Eye (tissue), 1 donor: Measurements from ENCODE around the gene TBXA2R.

ENCODE experiments used
- DNase-seq: peaks from one replicate; pipeline ENCODE4 v3.0.0-alpha.2; 2015

Gene TBXA2R

DNA sequence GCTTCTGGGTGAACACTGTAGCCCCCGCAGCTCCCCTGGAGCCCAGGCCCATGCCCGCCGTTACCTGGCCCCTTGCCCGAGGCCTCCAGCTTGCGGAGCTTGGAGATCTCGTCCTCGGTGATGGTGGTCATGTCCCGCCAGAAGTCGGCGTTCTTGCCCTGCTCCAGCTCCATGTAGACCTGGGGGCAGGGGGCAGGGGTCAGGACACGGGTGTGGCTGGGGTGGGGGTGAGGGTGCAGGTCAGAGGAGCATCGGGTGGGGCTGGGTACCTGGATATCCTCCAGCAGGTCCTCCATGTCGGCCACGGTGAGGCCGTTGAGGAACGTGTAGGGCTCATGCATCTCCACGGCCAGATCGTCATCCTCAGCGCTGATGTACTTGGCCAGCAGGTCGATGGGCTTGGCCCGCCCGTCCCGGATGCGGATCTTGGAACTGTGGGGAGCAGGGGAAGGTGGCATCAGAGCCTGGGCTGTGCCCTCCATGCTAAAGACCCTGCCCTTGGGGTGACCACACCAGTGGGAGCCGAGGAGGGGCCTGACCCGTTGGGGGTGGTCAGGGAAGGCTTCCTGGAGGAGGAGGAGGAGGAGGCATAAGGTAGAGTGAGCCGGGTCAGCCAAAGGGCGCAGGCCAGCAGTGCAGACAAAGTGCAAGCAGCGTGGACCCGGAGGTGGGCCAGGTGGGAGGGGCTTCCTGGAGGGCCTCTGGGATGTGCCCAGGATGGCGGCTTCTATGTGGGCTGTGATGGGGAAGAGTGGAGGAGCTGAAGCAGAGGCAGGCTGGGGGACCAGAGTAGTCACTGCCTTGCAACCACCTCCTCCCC, 12.3 kb upstream of the TBXA2R start:
- DNase-seq: no peak

DNA sequence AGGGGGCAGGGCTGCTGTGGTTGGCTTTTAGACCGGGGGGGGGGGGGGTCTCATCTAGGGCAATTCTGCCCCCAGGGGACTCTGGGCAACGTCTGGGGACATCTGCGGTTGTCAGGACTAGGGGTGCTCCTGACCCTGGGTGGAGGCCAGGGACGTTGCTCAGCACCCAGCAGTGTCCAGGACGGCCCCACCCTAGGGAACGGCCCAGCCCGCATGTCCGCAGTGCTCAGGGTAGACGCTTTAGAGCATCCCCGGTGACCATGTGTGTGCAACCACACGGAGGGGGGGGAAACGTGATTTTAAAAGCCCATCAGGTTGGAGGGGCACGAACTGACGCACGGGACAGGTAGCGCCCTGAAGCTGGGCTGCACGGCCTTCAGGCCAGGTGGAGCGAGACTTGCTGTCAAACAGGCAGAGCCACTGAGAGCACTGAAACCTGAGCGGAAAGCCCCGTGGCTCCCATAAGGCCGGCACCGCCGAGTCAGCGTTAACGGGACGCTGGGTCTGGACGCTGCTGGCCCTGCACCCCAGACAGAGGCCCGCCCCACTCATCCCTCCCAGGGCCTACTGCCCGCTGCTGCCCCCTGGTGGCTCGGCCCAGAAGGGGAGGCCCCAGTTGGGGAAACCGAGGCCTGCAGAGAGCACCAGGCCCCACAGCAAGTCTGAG, 11.6 kb upstream of the TBXA2R start:
- peak; percentile 59 for DNase-seq

DNA sequence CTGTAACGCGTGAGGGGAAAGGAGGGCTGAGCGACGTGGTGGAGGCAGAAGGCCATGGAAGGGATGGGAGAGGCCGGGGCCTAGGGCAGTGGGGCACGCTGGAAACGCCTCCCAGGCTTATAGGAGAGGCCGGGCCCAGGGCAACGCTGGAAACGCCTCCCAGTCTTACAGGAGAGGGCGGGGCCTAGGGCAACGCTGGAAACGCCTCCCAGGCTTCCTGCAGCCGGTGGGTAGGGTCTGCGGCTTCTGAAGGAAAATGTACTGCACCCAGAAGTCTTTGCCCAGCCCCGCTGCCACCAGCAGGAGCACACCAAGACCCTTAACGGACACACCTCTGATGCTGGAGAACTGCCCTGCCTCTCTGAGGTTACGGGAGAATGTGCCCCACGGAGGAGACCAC, 10.8 kb upstream of the TBXA2R start:
- no peak for DNase-seq

DNA sequence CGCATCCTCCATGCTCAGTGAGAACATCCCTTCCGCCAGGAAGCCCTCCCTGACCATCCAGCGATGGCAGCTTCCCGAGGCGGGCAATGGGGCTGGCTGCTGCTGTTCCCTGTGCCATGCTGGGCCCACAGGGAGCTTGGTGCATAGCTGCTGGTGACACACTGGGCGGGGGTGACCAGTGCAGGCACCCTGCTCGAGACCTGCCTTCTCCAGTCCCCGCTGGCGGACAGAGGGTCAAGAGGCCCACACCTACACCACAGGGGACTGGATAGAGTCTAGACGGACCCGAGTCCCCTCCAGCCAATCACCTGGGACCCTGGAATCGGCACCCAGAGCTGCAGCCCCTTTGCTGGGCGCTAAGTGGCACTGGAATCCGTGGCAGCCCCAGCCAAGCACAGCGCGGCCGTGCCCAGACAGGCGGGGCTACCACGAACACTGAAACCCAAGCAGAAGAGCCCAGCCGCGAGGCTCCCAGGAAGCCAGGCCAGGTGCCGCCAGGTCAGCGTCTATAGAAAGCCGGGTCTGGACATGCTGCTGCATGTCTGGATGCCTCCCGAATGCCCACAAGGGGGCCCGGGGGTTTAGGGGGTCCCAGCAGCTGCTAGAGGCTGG, 9.0 kb upstream of the TBXA2R start:
- no peak for DNase-seq

DNA sequence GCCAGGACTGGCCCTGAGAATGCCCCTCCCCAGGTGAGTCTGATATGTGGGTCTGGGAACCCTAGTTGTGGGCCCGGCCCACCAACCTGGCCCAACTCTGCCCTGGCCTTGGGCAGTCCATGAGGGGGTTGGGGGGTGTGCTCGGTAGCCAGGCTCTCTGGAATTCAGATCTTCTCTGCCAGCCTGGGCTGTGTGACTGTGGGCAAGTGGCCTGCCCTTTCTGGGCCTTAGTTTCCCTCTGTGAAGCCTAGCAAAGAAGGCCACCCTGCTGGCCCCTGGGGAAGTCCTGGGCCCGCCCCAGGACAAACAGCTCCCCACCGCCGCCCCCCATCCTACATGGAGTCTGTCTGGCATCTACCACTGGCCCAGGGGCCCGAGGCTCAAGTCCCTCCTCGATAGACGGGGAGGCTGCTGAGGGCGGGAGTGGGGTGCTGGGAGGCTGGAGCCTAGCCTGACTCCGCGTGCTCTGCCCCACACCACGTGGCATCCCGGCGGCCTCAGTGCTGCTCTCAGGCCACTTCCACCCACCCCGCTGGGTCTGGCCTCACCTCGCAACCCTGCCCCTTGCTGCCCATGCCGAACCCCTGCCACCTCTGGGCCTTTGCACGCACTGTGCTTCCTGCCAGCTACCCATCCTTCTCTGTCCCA, 8.3 kb upstream of the TBXA2R start:
- no peak for DNase-seq

DNA sequence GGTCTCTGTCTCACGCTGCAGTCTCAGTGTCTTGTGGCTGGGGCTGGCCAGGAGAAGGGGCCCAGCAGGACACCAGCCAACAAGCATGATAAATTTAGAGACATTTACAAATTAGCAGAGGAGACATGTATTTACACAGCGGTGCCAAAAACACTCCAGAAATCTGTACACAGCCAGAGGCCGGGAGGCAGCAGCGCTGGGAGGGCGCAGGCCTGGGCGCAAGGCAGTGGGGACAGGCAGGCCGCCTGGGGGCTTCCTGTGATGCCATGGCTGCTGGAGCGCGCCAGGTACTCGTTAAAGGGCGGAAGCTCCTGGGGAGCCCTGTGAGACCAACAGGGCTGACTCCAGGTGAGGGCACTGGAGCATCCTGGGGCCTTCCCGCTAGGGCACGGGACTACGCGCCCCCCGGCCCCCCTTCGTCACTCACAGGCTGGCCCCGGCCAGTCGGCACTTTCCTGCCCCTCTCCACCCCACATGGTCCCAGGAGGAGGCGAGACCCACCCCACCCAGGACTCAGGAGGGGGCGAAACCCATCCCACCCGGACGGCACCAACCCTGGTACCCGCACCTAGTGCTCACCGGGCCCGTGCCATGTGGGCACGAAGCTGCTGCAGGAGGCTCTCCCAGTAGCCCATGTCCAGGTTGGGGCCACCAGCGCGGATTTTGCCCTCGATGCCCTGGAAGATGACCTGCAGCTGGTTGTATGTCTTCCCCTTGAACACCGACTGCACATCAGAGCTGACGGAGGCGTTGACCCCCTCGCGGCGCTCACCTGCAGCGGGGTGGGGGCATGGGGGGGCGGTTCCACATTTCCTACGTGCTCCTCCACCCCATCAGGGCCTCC, 7.4 kb upstream of the TBXA2R start:
- no peak for DNase-seq

DNA sequence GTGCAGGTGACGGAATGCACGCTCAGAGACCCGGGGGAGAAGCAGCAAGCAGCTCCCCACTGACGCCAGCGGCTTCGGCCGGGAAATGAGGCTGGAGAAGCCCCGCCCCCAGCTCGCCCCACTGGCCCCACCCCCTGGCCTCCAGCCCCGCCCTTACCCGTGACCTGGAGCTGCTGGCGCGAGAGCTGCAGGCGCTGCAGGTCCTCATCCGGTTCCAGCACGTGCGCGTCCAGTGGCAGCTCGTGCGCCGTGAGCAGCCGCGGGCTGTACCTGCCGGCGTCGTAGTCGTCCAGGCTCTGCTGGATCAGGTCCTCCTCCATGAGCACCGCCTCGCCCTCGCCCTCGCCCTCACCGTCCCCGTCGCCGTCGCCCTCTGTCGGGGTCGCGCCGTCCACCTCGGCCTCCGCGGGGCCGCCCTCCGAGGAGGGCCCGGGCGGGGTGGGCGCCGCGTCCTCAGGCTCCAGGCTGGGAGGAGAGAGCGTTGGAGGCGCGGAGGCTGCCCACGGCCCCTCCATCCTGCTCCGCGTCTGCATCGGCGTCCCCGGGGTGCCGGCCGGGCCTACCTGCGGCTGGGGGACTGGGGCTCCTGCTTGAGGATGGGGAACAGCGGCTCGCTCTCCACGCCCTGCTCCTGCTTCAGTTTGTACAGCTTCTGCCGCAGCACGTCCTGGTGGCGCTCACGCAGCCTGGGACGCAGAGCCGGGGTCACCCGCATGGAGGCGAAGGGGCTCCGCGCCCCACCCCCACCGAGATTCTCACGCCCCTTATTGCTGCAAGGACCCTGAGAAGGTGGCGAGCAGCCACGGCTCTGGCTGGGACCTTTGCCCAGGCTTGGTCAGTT, 6.4 kb upstream of the TBXA2R start:
- DNase-seq: no peak

DNA sequence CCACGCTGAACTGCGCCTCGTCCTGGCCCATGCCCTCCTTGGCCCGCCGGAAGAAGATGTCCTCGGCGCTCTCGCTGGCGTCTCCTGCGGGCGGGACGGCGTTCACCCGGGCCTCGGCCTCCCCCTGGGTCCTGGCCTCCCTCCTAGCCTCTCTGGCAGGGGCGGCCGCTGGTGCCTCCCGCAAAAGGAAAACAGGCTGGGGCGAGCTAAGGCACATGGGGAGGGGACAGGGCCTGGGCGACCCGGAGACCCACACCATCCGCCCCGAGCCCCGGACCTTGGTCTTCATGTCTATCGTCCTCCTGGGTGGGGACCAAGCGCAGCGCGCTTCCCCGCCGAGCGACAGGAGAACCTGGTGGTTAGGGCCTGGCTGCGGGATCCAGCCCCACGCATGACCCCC, 5.7 kb upstream of the TBXA2R start:
- DNase-seq: no peak

DNA sequence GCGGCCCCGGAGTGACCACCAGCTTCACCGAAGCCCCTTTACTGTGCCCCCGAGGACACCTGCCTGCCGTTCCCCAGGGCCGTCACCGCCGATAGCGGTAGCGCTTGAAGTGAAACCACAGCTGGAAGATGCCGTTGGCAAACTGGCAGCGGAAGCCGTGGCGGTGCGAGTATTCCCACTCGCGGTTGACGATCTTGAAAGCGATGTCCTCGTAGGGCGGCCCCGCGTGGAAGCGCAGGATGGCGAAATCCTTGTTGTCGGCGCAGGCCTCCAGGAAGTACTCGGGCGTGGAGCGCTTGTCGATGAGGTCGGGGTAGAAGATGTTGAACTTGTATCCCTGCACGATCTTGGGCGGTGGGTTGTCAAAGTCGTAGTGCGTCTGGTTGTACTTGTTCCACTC, 5.2 kb upstream of the TBXA2R start:
- DNase-seq: no peak

DNA sequence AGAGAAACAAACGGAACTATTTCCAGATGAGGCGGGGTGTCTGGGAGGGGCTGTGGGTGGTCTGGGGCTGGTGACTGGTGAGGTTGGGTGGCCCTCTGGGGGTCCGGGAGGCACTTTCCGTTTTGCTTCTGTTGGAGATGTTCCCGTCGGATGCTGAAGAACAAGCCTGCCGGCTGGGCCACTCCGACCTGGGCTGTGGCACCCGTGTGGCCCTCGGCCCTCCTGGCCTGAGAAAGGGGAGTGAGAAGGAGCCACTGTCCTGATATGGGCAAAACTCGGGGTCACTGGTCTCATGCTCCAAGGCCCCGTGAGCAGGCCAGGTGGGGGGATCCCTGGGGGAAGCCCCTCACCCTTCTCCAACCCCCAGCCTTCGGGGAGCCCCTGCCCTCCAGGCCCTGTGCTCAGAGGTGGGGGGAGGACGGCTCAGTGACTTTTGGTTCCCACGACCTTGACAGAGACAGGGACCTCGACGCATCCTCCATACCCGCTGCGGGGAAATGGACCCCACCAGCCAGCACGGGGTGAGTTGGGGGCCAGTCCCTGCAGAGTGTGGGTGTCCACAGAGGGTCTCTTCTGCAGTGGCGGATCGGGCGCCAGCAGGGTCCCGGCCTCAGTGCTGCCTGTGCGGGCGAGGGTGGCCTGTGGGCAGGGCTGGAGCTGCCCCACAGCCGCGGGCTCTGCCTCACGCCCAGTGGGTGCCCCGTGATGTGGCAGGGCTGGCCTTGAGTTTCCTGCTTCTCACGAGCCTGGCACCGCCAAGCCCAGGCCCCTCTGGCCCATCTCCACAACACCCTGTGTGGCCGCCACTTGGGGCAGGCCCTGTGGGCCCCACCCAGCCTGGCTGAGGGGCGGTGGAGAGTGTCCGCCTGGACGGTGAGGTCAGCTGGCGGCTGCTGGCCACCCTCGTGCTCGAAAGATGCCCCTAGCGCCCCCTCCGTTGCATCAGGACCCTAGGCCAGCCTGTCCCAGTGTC, 4.4 kb upstream of the TBXA2R start:
- no peak for DNase-seq

DNA sequence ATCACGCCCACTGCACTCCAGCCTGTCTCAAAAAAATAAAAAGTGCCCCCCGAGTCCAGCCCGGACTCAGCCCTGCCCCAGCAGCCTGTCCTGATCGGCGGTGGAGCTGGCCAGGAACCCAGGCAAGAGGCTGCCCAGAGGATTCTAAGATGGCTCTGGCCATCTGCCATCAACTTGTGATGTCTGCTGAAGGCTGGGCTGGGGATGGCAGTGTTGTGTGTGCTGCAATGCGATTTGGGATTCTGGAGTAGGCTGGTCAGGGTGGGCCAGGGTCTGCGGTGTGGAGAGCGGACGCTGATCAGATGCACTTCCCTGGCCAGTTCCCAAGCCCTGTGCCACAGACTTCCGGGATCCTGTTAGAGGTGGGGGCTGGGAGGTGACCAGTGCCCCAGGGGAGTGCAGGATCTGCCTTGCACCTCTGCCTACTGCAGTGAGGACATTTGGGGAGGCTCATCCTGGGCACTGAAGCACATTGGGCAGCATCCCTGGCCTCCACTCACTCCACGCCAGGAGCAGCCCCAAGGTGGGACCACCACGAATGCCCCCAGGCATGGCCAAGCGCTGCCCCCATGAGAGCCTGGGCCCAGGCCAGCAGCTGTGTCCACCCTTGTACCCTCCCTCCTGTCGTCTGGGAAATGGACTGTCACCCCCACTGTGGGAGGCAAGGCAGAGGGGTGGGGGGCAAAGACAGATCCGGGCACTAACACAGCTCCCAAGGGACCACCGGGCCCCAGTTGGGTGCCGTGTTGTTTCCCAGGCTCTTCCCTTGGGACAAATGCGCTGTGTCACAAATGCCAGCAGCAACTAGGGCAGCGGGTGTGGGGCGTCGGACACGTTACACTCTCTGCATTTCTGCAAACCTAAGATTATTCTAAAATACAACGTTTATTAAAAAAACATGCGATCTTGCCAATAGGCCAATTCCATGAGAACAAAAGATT, 3.4 kb upstream of the TBXA2R start:
- no peak for DNase-seq

DNA sequence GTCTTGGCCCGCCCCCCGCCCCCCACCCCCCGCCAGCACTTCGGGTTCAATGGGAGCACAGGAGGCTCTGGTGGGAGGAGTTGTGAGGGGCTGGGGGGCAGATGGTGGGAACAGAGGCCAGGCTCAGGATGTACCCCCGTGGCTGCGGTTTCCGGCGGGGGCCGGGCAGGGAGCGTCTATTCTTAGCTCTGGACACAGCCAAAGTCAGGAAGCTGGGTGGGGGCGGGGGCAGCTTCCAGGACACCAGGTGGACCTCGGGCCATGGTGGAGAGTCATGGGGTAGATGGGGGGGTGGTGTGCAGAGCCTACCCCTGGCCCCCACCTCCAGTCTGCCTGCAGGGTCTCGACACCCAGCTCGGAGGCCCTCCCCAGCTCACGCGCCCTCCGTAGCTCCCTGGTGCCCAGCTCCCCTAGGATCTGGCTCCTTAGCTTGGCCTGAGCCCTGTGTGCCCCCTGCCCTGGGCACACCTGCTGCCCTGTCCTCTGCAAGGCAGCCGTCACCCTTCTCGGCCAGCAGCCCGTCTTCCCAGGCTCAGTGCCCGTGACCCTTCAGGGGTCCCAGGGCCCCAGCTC, 2.2 kb upstream of the TBXA2R start:
- no peak for DNase-seq

DNA sequence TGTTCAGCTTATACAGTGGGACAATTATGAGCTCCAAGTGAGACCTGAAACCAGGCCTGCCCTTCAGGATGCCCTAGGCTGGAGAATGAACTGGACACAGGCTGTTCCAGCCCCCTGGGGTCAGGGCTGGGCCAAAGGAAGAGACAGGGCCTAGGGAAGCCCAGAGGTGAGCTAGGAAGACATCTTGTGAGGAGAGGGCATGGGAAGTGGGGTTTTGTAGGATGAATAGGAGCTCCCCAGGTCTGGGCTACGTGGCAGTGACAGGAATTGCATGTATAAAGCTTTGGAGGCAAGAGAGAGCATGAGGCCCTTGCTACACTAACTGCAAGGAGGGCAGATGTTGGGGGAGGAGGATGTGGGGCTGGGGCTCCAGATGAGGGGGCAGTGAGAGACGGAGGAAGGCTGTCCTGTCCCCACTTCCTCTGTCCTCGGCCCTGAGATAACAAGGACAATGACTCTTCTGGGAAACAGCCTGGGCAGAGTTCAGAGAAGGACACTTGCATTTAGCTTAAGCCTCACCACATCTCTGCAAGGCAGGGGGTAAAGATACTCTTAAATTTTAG, 1.5 kb upstream of the TBXA2R start:
- DNase-seq: no peak

DNA sequence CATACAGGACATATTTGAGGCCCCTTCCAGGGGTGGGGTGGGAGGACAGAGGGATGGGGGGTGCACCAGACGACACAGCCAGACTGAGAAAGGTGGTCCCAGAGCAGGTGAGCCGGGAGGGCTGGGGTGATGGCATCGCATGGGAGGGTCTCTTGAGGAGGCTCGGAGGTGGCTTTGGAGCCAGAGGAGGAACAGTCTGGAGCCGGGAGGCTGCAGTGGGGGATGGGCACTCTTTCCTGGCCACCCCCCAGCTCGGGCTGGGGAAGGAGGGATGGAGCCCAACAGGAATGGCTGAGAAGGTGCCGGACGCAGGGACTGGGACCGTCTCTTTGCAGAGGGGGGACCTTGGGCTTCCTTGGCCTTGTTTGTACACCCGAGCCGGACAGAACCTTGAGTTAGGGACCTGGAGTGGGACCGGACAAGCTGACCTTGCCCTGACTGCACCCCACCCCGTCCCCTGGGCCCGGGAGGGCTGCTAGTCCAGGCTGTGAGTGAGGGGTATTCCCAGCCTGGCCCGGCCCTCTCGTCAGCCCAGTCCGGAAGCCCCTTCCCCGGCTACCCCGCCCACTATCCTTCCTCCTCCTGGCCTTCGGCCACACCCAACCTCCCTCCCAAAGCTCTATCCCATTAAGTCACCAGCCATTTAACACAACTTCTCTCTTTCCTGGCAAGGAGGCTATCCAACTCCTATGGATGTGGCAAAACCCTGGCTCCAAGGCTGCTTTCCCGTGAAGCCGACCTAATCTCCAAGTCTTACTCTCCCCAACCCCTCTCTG, 816 bp upstream of the TBXA2R start:
- DNase-seq: no peak

DNA sequence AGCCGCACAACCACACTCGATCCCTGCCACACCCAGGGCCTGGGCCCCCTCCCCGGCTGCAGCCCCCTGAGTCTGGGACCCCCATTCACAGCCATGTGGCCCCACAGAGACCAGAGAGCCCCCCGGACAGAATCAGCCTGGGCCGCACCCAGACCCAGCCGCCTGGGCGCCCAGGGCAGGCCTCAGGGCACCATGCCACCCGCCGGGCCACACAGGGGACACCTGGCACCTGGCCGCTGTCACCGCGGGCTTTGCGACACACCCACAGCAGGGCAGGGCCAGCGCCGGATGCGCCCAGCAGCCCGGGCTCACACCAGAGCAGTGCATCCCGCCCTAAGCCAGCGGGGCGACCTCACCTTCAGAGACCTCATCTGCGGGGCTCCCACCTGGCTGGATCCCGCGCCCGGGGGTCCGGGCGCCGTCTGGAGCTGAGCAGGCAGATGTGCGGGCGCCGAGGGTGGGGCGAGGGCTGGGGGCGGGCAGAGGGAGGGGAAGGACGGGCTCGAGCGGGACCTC, 443 bp downstream of the TBXA2R start:
- no peak for DNase-seq

DNA sequence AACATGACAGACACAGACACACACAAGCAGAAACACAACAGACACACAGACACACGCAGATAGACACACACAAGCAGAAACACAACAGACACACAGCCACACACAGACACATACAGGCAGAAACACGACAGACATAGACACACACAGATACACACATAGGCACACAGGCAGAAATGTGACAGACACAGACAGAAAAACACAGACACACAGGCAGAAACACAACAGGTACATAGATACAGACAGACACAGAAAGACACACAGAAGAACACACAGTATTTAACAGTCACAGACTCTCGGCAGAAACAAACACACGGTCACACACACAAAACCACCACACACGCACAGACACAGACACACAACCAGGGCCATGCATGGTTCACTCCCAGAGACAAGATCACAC, 905 bp downstream of the TBXA2R start:
- DNase-seq: no peak

DNA sequence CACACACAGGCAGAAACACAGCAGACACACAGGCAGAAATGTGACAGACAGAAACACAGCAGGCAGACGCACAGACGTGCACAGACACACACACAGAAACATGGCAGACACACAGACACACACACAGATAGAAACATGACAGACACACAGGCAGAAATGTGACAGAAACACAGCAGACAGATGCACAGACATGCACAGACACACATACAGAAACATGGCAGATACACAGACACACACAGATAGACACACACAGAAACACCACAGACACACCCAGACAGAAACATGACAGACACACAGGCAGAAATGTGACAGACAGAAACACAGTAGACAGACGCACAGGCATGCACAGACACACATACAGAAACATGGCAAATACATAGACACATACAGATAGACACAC, 1.3 kb downstream of the TBXA2R start:
- no peak for DNase-seq

DNA sequence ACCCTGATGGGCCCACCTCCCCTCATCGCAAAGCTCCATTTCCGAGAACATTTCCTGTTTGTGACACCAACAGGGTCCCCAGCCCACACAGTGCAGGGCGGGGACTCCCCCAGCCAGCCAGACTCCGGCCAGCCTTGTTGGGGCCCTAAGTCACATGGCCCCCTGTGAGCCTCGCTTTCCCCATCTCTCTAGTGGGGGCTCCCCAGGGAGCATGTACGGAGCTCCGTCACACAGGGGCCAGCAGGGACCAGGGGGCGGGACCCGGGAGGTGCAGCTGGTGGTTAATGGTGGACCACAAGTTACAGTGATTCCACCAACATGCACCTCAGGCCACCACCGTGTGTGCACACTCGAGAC, 1.7 kb downstream of the TBXA2R start:
- DNase-seq: no peak
